Measurements from ENCODE around the gene FNBP1.

DNA sequence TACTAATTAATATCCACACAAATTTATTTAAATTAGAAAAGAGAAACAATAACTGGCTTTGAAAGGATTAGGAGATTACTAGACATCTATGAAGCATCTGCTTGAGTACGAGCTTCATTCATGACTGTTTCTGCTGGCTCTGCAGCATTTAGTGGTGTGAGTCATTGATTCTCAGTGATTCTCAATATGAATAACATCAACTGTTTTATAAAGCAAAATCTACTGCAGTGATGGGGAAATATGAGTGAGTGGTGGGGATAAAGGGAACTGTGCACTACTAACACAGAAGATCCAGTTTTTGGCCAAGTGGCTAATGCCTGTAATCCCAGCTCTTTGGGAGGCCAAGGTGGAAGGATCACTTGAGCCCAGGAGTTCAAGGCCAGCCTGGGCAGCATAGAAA, 8.4 kb downstream of the FNBP1 start:
- TF ChIP-seq, protein P1, sequence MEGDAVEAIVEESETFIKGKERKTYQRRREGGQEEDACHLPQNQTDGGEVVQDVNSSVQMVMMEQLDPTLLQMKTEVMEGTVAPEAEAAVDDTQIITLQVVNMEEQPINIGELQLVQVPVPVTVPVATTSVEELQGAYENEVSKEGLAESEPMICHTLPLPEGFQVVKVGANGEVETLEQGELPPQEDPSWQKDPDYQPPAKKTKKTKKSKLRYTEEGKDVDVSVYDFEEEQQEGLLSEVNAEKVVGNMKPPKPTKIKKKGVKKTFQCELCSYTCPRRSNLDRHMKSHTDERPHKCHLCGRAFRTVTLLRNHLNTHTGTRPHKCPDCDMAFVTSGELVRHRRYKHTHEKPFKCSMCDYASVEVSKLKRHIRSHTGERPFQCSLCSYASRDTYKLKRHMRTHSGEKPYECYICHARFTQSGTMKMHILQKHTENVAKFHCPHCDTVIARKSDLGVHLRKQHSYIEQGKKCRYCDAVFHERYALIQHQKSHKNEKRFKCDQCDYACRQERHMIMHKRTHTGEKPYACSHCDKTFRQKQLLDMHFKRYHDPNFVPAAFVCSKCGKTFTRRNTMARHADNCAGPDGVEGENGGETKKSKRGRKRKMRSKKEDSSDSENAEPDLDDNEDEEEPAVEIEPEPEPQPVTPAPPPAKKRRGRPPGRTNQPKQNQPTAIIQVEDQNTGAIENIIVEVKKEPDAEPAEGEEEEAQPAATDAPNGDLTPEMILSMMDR (IDR thresholded peaks at IDR 0.05) = no peak
- no peak for TF ChIP-seq POLR2A (IDR thresholded peaks at IDR 0.05)
